H7 (cell line): ENCODE data around the gene LSS. TPM values are rescaled to one million over a fixed set of nuclear protein-coding genes. Genes with fewer than 3 reads are reported as not detected.
"Not testable (repeated sequence)": the region's sequence is repeated elsewhere in the genome, so short reads cannot be mapped to it uniquely, and the experiment has no call there.

Source experiments
- DNase-seq: peaks from one replicate; pipeline ENCODE4 v3.0.0; 2012
- H3K27me3 ChIP-seq: 2 replicates; pipeline ENCODE4 v1.6.0; 2011; ENCODE audit warnings: mild to moderate bottlenecking, low read length; ENCODE audit not compliant: control insufficient read depth, insufficient read depth
- H3K36me3 ChIP-seq: replicated peaks from 2 replicates; pipeline ENCODE4 v1.5.1; 2011; ENCODE audit warnings: low read length; ENCODE audit not compliant: control insufficient read depth, insufficient read depth
- H3K4me3 ChIP-seq: 2 replicates; pipeline ENCODE4 v1.5.1; 2011; ENCODE audit warnings: low read depth, mild to moderate bottlenecking, control low read depth, low read length, moderate library complexity; ENCODE audit not compliant: insufficient read depth
- total RNA-seq: library from RNA; depleted of rRNA; stranded (reverse); fragments of >200 nt; shearing (Covaris generic); gene quantifications from 2 replicates; pipeline ENCODE4 v1.2.3, GENCODE V29; 2014

Gene LSS
- total RNA-seq, 1 experiment from 2014 or later, result 53.3 TPM

GRCh38 chr21:46171996-46172862, 56.3 kb downstream of the LSS start:
- no peak overlapping the region for H3K4me3 ChIP-seq
- DNase-seq, result peak; percentile 38
- H3K36me3 ChIP-seq, result no peaks in the 10 kb centered on the region
- H3K27me3 ChIP-seq, result no peaks in the 10 kb centered on the region

GRCh38 chr21:46171585-46171984, 57.0 kb downstream of the LSS start:
- Histone ChIP-seq H3K27me3 (no peaks in the 10 kb centered on the region), H3K4me3 (no peak overlapping the region), H3K36me3 (no peaks in the 10 kb centered on the region)
- no peak for DNase-seq

- H3K4me3 ChIP-seq, DNase-seq, H3K27me3 ChIP-seq, H3K36me3 ChIP-seq: not testable (repeated sequence)
Measured at GRCh38 chr21:46170436-46171193, 58.0 kb downstream of the LSS start.

- no peaks in the 10 kb centered on the region for H3K27me3 ChIP-seq
- no peaks in the 10 kb centered on the region for H3K36me3 ChIP-seq
- no peak overlapping the region for H3K4me3 ChIP-seq
- no peak for DNase-seq
Measured at GRCh38 chr21:46168659-46169386, 59.8 kb downstream of the LSS start.

GRCh38 chr21:46168238-46168637, 60.3 kb downstream of the LSS start:
- Histone ChIP-seq H3K4me3 (no peak overlapping the region), H3K36me3 (no peaks in the 10 kb centered on the region), H3K27me3 (no peaks in the 10 kb centered on the region)
- peak; percentile 38 for DNase-seq

GRCh38 chr21:46165098-46165497, 63.5 kb downstream of the LSS start:
- no peak for DNase-seq
- H3K4me3 ChIP-seq, result no peak overlapping the region
- no peaks in the 10 kb centered on the region for H3K27me3 ChIP-seq
- H3K36me3 ChIP-seq, result no peaks in the 10 kb centered on the region; the same call in 1 of the 2 replicates

- DNase-seq, result no peak
- Histone ChIP-seq H3K27me3 (no peaks in the 10 kb centered on the region), H3K36me3 (no peaks in the 10 kb centered on the region; the same call in 1 of the 2 replicates), H3K4me3 (no peak overlapping the region)
Measured at GRCh38 chr21:46163380-46163779, 65.2 kb downstream of the LSS start.

GRCh38 chr21:46161633-46162592, 66.7 kb downstream of the LSS start:
- DNase-seq, result peak; percentile 56
- Histone ChIP-seq H3K36me3 (no peaks in the 10 kb centered on the region; the same call in 1 of the 2 replicates), H3K27me3 (no peaks in the 10 kb centered on the region)

GRCh38 chr21:46160907-46161632, 67.5 kb downstream of the LSS start:
- H3K27me3 ChIP-seq, result no peaks in the 10 kb centered on the region
- H3K4me3 ChIP-seq, result no peak overlapping the region
- peak; percentile 77 for DNase-seq
- no peaks in the 10 kb centered on the region; the same call in 1 of the 2 replicates for H3K36me3 ChIP-seq

More at GRCh38 chr21:46161633-46162592, 66.7 kb downstream of the LSS start:
- no peak overlapping the region for H3K4me3 ChIP-seq

- Histone ChIP-seq H3K27me3 (no peaks in the 10 kb centered on the region), H3K36me3 (no peaks in the 10 kb centered on the region; the same call in 1 of the 2 replicates), H3K4me3 (no peak overlapping the region)
- DNase-seq, result no peak
Measured at GRCh38 chr21:46160657-46160906, 68.0 kb downstream of the LSS start.

GRCh38 chr21:46159841-46160656, 68.5 kb downstream of the LSS start:
- Histone ChIP-seq H3K27me3 (no peaks in the 10 kb centered on the region), H3K36me3 (no peaks in the 10 kb centered on the region; the same call in 1 of the 2 replicates), H3K4me3 (no peak overlapping the region)
- peak; percentile 43 for DNase-seq

GRCh38 chr21:46159390-46159789, 69.2 kb downstream of the LSS start:
- H3K27me3 ChIP-seq, result no peaks in the 10 kb centered on the region
- H3K4me3 ChIP-seq, result no peak overlapping the region
- peak; percentile 35 for DNase-seq
- no peaks in the 10 kb centered on the region; the same call in 1 of the 2 replicates for H3K36me3 ChIP-seq
